Epithelial cell of prostate (primary cell): Measurements from ENCODE around the gene FBXO33.

Experiments
- DNase-seq: peaks from one replicate; pipeline ENCODE4 v3.0.0-alpha.2; 2011; ENCODE audit warnings: low read depth, low spot score
- H3K27ac ChIP-seq: fragments of 450-650 bp; 2 replicates; pipeline ENCODE4 v1.5.1; 2017; ENCODE audit warnings: mild to moderate bottlenecking

Gene FBXO33, protein sequence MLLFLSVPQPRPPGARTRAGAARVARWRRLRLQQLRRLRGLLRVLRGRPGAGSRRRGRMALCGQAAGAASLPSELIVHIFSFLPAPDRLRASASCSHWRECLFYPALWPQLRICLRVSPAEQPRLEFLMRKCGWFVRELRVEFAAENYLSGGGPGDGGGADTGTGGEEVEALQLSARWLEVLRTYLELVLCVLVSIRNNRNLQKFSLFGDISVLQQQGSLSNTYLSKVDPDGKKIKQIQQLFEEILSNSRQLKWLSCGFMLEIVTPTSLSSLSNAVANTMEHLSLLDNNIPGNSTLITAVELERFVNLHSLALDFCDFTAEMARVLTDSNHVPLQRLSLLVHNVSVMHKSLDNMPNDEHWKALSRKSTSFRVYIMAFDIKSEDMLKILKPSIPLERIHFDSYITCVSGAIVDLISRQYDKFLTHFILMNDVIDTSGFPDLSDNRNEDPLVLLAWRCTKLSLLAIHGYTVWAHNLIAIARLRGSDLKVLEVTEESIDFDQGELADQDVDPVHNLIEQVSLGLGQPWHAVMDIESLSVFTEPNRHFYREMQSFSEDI

DNA sequence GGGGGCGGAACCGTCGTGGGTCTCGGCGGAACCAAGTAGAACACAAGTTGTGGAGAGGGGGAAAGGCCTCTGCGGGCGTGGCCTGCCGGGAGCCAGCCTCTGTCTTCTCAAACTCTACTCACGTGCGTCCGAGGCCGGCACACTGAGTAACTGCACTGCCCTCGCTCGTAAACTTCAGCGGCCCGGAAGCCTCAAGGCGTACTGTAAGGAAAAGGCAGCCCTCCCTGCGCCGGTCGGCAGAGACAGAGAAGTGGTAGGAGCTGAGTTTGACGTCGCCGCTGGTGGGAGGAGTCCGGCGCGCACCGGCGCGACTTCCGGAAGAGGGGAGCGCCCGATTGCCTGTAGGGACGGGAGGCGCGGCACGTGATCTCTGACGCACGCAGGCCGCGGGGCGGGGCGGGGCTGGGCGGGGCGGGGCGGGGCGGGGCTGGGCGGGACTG, at the start of gene FBXO33:
Gene FBXO33, minus strand, starts transcription at position 255 of the 440 bp plus-strand sequence. CDS start 271 bp downstream, outside the sequence.
- H3K27ac ChIP-seq = peak within 1 kb of the TSS; percentile 95
- DNase-seq = peak; percentile 84

DNA sequence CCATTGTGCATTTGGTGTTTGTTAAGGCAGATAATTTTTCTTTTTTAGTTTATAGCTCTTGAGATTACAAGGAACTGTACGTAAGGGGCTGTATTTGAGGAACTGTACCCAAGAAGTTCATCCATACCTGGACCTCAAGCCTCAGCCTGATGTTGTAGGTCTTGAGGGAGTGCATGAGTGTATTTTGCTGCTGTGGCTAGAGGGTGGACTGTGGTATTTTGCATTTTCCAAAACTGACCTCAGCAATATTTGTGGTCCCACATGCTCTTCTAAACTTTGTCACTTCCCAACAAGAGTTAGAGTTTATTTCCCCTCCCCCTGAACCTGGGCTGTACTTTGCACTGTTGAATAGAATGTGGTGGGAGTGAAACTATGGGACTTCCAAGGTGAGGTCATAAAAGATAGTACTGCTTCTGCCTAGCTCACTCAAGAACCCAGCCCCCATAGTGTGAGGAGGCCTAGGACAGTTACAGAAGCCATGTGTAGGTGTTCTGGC, 42.2 kb upstream of the FBXO33 start:
- no peak for DNase-seq
- no peak overlapping the region for H3K27ac ChIP-seq

DNA sequence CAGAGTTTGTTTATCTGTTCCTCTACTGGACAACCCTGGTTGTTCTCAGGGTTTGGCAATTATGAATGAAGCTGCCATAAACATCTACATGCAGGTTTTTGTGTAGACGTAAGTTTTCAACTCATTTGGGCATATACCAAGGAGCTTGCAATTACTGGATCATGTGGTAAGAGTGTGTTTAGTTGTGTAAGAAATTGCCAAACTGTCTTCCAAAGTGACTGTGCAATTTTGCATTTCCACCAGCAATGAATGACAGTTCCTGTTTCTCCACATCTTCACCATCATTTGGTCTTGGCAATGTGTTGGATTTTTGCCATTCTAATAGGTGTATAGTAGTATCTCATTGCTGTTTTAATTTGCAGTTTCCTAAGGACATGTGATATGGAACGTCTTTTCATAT, 39.8 kb upstream of the FBXO33 start:
- no peak for DNase-seq
- no peak overlapping the region for H3K27ac ChIP-seq

DNA sequence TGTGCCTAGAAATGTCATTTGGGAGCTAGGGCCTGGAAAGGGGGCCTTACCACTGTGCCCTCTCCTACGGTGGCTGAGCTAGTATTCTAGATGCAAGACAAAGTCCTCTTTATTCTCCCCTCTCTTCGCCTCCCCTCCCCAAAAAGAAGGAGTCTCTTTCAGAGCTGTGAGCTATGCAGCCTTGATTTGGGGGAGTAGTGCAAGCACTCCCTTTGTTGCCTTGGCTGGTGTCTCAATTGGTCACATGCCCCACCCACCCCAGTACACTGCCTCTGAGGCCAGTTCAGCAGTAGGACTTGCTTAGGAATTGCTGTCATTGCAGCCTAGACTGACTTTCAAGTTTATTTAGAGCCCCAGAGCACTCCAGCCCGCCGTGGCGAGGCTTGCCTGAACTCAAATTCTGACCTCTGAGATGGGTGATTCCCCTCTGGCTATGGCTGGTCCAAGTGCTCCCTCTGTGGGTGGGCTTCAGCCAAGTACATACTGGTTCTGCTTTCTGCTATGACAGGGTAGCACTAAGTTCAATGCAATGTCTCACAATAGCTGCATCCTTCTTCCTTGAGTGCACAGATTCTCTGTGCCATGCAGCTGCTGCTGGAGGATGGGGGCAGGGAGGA, 37.0 kb upstream of the FBXO33 start:
- H3K27ac ChIP-seq = no peak overlapping the region
- DNase-seq = no peak

DNA sequence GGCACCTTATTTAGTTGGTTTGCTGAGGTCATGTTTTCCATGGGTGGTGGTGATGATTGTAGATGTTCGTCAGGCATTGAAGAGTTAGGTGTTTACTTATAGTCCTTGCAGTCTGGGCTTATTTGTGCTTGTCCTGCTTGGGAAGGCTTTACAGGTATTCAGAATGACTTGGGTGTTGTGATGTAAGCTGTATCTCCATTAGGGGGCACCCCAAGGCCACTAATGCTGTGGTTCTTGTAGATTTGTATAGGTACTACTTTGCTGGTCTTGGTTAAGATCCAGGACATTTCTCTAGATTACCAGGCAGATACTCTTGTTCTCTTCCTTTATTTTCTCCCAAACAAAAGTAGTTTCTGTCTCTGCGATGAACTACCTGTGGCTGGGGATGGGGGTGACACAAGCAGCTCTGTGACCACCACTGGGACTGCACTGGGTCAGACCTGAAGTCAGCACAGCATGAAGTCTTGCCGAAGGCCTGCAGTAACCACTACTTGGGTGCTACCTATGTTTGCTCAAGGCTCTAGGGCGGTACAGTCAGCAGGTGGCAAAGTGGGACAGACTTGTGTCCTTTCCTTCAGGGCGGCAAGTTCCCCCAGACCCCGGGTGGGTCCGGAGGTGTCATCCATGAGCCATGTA, 35.8 kb upstream of the FBXO33 start:
- no peak for DNase-seq
- H3K27ac ChIP-seq = no peak overlapping the region

DNA sequence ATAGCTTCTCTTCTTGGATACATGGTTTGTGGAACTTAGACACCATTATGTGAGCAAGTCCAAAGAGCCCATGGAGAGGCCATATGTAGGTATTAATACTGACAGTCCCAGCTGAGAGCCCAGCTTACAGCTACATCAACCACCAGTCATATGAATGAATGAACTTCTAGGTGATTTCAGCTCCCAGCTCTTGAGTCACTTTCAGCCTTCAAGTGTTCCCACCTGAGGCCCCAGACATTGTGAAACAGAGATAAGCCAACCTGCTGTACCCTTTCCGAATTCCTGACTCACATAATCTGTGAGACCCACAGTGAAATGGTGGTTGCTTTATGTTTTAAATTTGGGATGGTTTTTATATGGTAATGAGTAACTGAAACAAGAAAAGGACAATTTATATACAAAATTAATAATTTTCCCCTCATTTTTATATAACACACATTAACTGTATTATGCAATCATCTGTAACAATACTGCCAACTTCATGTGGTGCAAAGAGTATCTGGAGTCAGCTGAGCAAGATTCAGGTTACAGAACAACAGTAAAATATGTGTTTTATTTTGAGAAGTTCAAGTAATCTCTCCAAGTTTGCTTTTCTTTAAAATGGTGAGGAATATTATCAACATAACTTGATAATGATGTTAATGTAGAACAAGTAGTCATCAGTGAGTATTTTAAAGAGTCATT, 27.7 kb upstream of the FBXO33 start:
- DNase-seq = no peak
- H3K27ac ChIP-seq = no peak overlapping the region

DNA sequence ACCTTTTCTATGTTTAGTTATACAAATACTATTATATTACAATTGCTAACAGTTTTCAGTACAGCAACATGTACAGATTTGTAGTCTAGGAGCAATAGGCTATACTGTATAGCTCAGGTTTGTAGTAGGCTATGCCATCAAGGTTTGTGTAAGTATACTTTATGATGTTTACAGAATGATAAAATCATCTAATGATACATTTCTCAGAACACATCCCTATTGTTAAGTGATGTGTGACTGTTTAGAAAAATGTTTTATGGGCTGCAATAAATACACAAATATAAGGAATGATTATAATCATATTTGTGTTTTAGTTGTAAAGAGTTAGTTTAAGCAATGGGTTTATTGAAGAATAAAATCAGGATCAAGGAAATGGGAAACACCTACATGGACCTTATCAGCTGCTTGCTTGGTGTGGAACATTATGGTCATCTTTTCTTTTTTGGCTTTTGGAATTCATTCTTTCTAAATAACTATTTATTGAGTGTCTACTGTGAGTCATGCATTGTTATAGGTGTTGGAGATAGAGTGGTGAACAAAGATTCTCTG, 24.5 kb upstream of the FBXO33 start:
- no peak for DNase-seq
- no peak overlapping the region for H3K27ac ChIP-seq

DNA sequence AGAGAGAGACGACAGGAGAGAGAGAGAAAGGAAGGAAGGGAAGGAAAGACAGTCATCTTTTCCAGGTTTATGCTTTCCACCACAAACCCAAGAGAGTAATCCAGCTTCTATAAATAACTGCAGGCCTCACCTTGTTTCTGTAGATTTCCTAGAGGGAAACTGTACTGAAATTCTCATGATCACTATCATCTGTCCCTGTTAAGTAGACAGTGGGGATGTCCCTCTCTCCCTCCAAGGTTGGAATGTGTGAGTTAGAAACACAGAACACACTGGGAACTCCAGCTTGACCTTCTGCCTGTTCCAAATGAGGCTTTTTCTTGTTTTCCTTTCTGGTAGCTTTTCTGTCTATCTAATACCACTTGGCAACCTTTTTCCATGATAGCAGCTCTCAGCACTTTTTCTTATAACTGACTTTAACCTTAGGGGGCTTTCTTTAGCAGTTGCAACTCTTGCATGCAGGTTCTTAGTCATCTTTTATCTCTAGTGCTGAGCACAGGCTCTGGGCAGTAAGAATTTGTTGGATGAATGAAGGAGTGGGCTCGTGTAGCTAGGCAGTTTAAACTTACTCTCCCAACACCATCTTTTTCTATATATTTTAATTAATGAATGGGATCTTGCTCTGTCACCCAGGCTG, 22.8 kb upstream of the FBXO33 start:
- no peak for DNase-seq
- no peak overlapping the region for H3K27ac ChIP-seq

DNA sequence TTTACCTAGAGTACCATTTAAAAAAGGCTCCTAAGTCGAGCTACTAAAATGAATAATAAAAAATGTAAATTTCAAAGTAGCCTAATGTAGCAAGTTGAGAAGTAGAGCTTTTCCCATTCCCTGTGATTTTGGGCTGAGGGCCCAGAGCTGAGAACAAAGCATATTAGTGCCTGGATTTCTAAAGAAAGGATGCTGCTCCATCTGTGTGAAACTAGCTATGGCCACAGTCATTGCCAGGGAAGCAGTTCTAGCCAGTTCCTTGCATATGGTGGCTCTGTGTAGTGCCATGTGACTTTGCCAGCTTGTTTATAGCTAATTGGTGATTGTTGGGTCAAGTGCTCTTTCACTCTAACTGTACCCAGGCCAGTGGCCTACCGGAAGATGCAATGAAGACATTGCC, 20.4 kb upstream of the FBXO33 start:
- DNase-seq = no peak
- no peak overlapping the region for H3K27ac ChIP-seq

DNA sequence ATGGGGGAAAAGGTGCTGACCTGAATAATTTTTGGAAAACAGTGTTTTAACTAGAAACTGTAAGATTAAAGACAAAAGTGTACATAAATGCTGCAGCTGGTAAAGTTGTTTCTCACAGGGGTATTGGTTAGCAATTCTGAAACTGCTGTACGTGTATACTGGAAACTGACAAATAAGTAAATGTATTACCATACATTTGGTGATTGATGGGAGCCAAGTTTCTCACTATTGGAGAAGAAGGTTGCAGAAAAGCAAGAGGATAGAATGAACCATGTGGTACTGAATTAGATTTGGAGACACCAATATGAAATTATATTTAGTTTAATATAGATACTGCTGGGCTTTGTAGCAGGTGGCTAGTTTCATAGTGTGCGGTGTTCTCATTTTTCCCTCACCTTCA, 19.6 kb upstream of the FBXO33 start:
- no peak for DNase-seq
- H3K27ac ChIP-seq = no peak overlapping the region

DNA sequence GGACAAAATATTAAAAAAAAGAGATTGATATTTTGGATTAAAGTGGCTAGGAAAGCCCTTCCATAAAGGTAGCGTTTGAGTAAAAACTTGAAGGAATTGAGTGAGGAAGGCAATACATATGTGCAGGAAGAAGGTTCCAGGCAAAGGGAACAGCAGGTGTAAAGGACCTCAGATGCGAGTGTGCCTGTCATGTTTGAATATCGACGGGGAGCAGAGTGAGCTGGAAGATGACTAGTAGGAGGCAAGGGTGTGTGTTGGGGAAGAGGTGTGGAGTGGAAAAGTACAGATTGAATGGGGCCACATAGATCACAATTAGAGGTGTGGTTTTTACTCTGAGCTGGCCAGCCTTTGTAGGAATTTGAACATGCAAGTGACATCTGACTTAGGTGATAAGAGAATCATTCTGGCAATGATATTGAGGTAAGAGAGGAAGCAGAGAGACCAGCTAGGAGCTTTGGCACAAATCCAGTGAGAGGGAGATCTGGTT, 15.0 kb upstream of the FBXO33 start:
- no peak overlapping the region for H3K27ac ChIP-seq
- no peak for DNase-seq

DNA sequence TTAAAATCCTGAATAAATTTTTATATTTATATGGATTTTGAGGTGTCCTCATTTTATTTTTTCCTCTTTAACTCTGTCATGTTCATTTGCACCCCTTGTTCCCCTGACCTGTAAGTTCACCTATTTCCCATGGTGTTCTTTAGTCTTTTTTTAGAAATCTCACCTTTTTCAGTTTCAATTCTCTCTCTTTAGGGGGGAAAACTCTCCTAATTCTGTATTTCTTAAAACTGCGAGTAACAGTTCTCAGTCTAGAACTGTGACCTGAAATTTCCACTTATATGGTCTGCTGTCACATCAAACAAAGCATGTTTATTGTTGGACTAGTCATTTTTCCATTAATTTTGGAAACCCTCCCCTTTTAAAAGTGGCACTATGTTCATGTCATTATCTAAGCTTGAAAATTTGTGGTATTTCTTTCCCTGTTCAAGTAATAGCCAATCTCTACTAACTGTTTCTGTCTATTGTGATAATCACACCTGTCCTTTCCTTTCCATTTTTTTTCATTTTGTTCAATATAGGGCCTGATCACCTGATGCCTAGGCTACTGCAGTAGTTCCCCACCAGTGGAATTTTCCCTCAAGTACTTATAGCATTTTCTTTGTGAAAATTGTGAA, 14.0 kb upstream of the FBXO33 start:
- DNase-seq = no peak
- H3K27ac ChIP-seq = no peak overlapping the region

DNA sequence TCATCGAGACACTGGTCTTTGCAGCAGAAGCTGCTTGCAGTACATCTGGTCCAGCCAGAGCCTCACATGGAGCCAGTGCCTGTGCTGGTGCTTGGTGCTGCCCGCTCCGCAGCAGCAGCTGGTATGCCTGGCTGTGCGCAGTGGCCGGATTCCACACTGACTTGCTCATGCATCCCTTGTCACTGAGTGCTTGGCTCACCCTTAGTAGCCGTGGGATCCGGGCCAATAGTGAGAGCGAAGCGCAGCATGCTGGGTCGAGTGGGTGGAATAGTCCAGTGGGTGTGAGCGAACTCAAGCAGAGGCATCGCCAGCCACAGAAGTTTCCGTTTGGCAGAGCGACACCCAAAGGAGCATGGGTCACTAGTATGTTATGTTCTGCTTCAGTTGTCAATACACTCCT, 10.1 kb upstream of the FBXO33 start:
- no peak for DNase-seq
- no peak overlapping the region for H3K27ac ChIP-seq

DNA sequence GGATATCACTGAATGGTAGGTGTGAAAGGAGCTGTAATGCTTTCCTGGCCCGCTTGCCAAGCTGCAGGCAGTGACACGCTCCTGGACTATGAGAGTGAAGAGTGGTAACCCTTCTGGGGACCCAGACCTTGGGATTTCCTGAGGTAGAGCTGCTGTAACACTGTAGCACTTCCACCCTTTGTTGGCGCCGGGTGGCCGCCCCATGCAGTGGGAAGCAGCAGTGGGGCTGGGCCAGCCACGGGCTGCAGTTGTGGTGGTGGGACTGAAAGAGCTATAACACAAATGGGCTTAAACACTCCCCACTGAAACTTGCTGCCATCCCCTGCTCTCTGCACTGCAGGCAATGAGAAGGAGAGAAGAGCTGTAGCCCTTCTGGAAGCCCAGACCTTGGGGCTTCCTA, 9.6 kb upstream of the FBXO33 start:
- no peak overlapping the region for H3K27ac ChIP-seq
- no peak for DNase-seq

DNA sequence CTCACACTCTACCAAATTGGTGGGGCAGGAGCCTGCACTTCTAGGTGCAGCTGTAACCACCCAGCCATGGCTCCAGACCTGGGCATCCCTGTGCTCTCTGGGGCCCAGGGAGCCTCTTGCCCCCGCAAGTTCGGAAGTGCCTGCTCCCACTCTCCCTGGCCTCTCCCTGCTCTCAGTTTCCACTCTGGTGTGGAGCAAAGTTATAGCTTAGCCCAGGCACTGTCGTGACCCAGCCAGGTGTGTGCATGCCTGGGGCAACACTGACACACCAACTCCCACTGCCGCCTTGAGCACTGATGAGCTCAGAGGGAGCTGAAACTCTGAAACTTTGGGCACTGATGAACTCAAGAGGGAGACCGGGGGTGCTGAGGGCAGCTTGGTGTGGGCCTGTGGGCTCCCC, 8.7 kb upstream of the FBXO33 start:
- no peak overlapping the region for H3K27ac ChIP-seq
- no peak for DNase-seq

DNA sequence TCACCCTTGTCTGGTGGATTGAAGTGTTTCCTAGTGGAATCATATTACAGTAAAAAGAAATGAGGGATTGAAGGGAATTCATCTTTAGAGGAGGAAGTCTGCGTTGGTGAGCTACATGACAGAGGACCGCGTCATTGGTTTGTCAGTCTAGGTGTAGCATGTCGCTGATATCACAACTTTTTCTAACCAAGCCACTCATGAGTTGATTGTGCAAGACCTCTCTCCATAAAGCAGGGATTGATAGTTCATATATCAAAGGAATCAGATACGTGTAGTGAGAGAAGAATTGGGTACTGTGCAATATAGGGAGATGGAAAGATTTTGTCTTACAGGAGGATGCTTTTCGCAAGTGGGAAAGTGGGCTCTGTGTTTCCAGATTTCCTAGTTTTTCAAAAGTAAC, 3.0 kb upstream of the FBXO33 start:
- no peak overlapping the region for H3K27ac ChIP-seq
- DNase-seq = no peak

DNA sequence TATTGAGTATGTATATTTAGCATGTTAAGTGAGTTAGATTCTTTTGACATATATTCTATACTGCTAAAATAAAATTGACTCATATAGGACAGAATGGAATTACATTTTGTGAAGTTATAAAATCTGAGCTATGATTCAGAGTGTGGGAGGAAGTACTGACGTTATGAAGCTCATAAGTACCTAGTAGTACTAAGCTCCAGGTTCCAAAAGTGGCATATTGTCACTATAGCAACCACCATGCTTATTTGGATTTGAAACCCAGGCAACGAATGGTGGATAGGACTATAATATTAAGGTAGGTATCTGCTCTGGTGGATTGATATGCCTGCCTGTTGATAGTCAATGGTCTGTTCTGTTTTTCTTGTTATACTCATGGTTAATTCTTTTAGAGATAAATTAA, 2.2 kb upstream of the FBXO33 start:
- DNase-seq = no peak
- no peak overlapping the region for H3K27ac ChIP-seq

DNA sequence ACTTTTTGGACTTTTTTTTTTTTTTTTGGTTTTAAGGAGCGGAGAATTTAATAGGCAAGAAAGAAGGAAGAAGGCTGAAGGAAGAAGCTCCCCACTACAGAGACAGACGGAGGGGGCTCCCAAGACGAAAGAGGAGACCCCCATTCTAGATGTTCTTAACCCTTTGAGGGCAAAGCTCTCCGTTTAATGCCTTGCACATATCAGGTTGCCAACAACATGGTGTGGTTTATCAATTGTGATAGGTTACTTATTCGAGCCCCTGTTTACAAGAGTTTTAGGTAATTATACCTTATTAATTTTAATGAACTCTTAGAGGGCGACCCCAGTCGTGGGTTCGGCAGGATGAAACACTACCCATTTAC, 1.2 kb upstream of the FBXO33 start:
- DNase-seq = no peak
- H3K27ac ChIP-seq = peak overlapping the region; percentile 95
